Upper lobe of right lung (tissue), 1 donor: Measurements from ENCODE around the gene BCAP31. TPM values are rescaled to one million over a fixed set of nuclear protein-coding genes. Genes with fewer than 3 reads are reported as not detected.
"Not testable (repeated sequence)": the region's sequence is repeated elsewhere in the genome, so short reads cannot be mapped to it uniquely, and the experiment has no call there.

Experiments used
- ATAC-seq: fragments of 200-7000 bp; cut with Tn5 transposase; one replicate; pipeline ENCODE4 v1.9.1; 2020; ENCODE audit warnings: mild to moderate bottlenecking, moderate library complexity
- DNase-seq: peaks from one replicate; pipeline ENCODE4 v3.0.0-alpha.2; 2020
- H3K27ac ChIP-seq: fragments of 200-600 bp; one replicate; pipeline ENCODE4 v1.8.0; 2022
- H3K27me3 ChIP-seq: fragments of 200-600 bp; one replicate; pipeline ENCODE4 v1.8.0; 2022; ENCODE audit warnings: mild to moderate bottlenecking
- H3K36me3 ChIP-seq: fragments of 200-600 bp; one replicate; pipeline ENCODE4 v1.8.0; 2022
- H3K4me1 ChIP-seq: fragments of 200-600 bp; one replicate; pipeline ENCODE4 v1.8.0; 2022
- H3K4me3 ChIP-seq: fragments of 200-600 bp; one replicate; pipeline ENCODE4 v1.8.0; 2022; ENCODE audit warnings: mild to moderate bottlenecking
- H3K9me3 ChIP-seq: fragments of 200-600 bp; one replicate; pipeline ENCODE4 v1.8.0; 2022
- CTCF ChIP-seq: fragments of 200-600 bp; IDR thresholded peaks from one replicate; pipeline ENCODE4 v1.8.0; 2022; ENCODE audit warnings: antibody characterized with exemption
- intact Hi-C: fragments of 100-400 bp; cut with DNase I; formaldehyde crosslinking; loops from one replicate; pipeline ENCODE4 v1.11.0; 2022
- total RNA-seq: library from RNA; stranded (reverse); fragmentation: NEBNext Ultra II Directional; extraction: Animal tissue kit (Norgen Biotek cat#: 25700); gene quantifications from one replicate; pipeline ENCODE4 v1.2.1, GENCODE V29; 2021
- donor health status: DM: no; HTN: yes; CAD: no; lungs with severe emphysema.

BCAP31 gene
- total RNA-seq, 1 donor from 2014 or later, result 233 TPM

GRCh38 chrX:153731845-153732215, 7.6 kb upstream of the BCAP31 start:
- DNase-seq (no peak), ATAC-seq (no peak)
- H3K4me1 ChIP-seq, result peaks cover 14% of the 10 kb centered on the region
- H3K27ac ChIP-seq, result no peak overlapping the region
- intact Hi-C loops, result no loop called here
- no peak for TF ChIP-seq CTCF
- H3K27me3 ChIP-seq, result no peaks in the 10 kb centered on the region
- no peak overlapping the region for H3K4me3 ChIP-seq
- H3K36me3 ChIP-seq, result no peaks in the 10 kb centered on the region
- H3K9me3 ChIP-seq, result no peaks in the 10 kb centered on the region

- no peak for TF ChIP-seq CTCF
- no peak overlapping the region for H3K27ac ChIP-seq
- no peaks in the 10 kb centered on the region for H3K9me3 ChIP-seq
- H3K4me3 ChIP-seq, result no peak overlapping the region
- intact Hi-C loops, result no loop called here
- H3K4me1 ChIP-seq, result peaks cover 18% of the 10 kb centered on the region
- no peaks in the 10 kb centered on the region for H3K27me3 ChIP-seq
- no peaks in the 10 kb centered on the region for H3K36me3 ChIP-seq
- ATAC-seq (no peak), DNase-seq (no peak)
Measured at GRCh38 chrX:153731117-153731844, 7.1 kb upstream of the BCAP31 start.

GRCh38 chrX:153730115-153730514, 5.9 kb upstream of the BCAP31 start:
- H3K36me3 ChIP-seq, H3K9me3 ChIP-seq, DNase-seq, H3K27ac ChIP-seq, intact Hi-C loops, H3K27me3 ChIP-seq, ATAC-seq, H3K4me3 ChIP-seq: not testable (repeated sequence)
- H3K4me1 ChIP-seq, result peaks cover 26% of the 10 kb centered on the region

- no peaks in the 10 kb centered on the region for H3K36me3 ChIP-seq
- no peaks in the 10 kb centered on the region for H3K9me3 ChIP-seq
- TF ChIP-seq CTCF, result no peak
- H3K27me3 ChIP-seq, result no peaks in the 10 kb centered on the region
- H3K27ac ChIP-seq, result no peak overlapping the region
- peaks cover 27% of the 10 kb centered on the region for H3K4me1 ChIP-seq
- intact Hi-C loops, result no loop called here
- no peak overlapping the region for H3K4me3 ChIP-seq
- ATAC-seq (no peak), DNase-seq (no peak)
Measured at GRCh38 chrX:153728951-153729631, 4.9 kb upstream of the BCAP31 start.

GRCh38 chrX:153728095-153728494, 3.9 kb upstream of the BCAP31 start:
- intact Hi-C loops, result no loop called here
- H3K4me1 ChIP-seq, result peaks cover 27% of the 10 kb centered on the region
- TF ChIP-seq CTCF, result no peak
- H3K4me3 ChIP-seq, result no peak overlapping the region
- H3K9me3 ChIP-seq, result no peaks in the 10 kb centered on the region
- H3K27me3 ChIP-seq, result no peaks in the 10 kb centered on the region
- DNase-seq (no peak), ATAC-seq (no peak)
- H3K27ac ChIP-seq, result peak overlapping the region; percentile 83
- no peaks in the 10 kb centered on the region for H3K36me3 ChIP-seq

GRCh38 chrX:153727123-153727931, 3.1 kb upstream of the BCAP31 start:
- Histone ChIP-seq H3K4me3 (peak overlapping the region; percentile 38), H3K9me3 (no peaks in the 10 kb centered on the region), H3K36me3 (no peaks in the 10 kb centered on the region), H3K27ac (peak overlapping the region; percentile 83), H3K27me3 (no peaks in the 10 kb centered on the region), H3K4me1 (peaks cover 27% of the 10 kb centered on the region)
- intact Hi-C loops, result no loop called here
- TF ChIP-seq CTCF, result no peak
- ATAC-seq (no peak), DNase-seq (peak; percentile 74)
